A549 (cell line): ENCODE measurements around the gene SCAP.

Experiments
- BHLHE40 ChIP-seq: IDR thresholded peaks from 2 replicates; pipeline ENCODE4 v1.6.1; 2012; ENCODE audit warnings: low read depth, low read length, inconsistent platforms
- CBX2 ChIP-seq: fragments of 200-600 bp; sonication (generic); IDR thresholded peaks from 2 replicates; pipeline ENCODE4 v1.6.1; 2016; ENCODE audit warnings: low read depth, mild to moderate bottlenecking, borderline replicate concordance
- EP300 ChIP-seq, 2 experiments: fragments of >200 bp; sonication (Bioruptor Twin); formaldehyde crosslinking; IDR thresholded peaks; 2 replicates in 1 of 2; 3 replicates in 1 of 2; pipeline ENCODE4 v1.6.1; 2016 to 2017
- PHF8 ChIP-seq: fragments of 200-600 bp; sonication (generic); IDR thresholded peaks from 2 replicates; pipeline ENCODE4 v1.6.1; 2016; ENCODE audit warnings: low read depth, mild to moderate bottlenecking, antibody characterized with exemption, moderate library complexity, borderline replicate concordance
- POLR2AphosphoS2 ChIP-seq: conservative IDR thresholded peaks from 2 replicates; pipeline ENCODE4 v1.6.1; 2012; ENCODE audit warnings: low read length, improper control_type of control experiment, inconsistent platforms
- RNF2 ChIP-seq: fragments of 200-600 bp; sonication (generic); IDR thresholded peaks from 2 replicates; pipeline ENCODE4 v1.6.1; 2016; ENCODE audit warnings: low read depth, mild to moderate bottlenecking, antibody characterized with exemption, moderate library complexity, borderline replicate concordance
- TF ChIP-seq, protein P1 (sequence below): fragments of >200 bp; sonication (Bioruptor Twin); formaldehyde crosslinking; IDR thresholded peaks from 3 replicates; pipeline ENCODE4 v1.5.1; 2016

DNA sequence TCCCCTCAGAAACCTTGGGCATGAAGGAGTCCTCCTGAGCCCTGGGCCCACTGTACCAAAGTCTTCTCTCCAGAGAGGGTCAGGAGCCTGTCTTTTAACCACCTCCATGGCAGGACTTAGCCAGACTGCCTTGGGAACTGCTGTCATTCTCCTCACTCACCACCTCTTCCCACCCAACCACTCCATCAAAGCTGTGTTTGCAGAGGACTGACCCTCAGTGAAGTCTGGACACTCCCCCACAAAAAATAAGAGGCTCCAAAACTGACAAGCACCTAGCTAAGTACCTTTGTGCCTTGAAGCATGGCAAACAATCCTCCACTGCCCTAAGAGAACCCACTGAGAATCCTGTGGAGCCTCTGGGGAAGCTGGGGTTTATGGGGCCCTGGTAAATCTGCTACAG lies 2.3 kb upstream of the SCAP start:
- TF ChIP-seq BHLHE40 = no peak
- no peak for TF ChIP-seq POLR2AphosphoS2
- no peak for TF ChIP-seq PHF8
- no peak for TF ChIP-seq RNF2
- TF ChIP-seq, protein P1, sequence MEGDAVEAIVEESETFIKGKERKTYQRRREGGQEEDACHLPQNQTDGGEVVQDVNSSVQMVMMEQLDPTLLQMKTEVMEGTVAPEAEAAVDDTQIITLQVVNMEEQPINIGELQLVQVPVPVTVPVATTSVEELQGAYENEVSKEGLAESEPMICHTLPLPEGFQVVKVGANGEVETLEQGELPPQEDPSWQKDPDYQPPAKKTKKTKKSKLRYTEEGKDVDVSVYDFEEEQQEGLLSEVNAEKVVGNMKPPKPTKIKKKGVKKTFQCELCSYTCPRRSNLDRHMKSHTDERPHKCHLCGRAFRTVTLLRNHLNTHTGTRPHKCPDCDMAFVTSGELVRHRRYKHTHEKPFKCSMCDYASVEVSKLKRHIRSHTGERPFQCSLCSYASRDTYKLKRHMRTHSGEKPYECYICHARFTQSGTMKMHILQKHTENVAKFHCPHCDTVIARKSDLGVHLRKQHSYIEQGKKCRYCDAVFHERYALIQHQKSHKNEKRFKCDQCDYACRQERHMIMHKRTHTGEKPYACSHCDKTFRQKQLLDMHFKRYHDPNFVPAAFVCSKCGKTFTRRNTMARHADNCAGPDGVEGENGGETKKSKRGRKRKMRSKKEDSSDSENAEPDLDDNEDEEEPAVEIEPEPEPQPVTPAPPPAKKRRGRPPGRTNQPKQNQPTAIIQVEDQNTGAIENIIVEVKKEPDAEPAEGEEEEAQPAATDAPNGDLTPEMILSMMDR = no peak
- TF ChIP-seq EP300 (IDR thresholded peaks at IDR 0.05) = no peak
- TF ChIP-seq CBX2 = no peak
